Esophagus (tissue), 2 donors: Measurements from ENCODE around the gene SATB1. TPM values are rescaled to one million over a fixed set of nuclear protein-coding genes. Genes with fewer than 3 reads are reported as not detected.

Experiments used
- H3K27ac ChIP-seq, 2 donors: one replicate each; pipeline ENCODE4 v1.5.1; 2013; ENCODE audit warnings: low read depth in 2 of 2, mild to moderate bottlenecking in 2 of 2, inconsistent platforms in 1 of 2, low read length in 1 of 2, moderate library complexity in 1 of 2
- H3K27me3 ChIP-seq, 2 donors: one replicate each; pipeline ENCODE4 v1.6.1; 2013; ENCODE audit warnings: low read length in 2 of 2, control low read depth in 1 of 2, mild to moderate bottlenecking in 1 of 2; ENCODE audit not compliant: insufficient read depth in 2 of 2, control insufficient read depth in 1 of 2
- H3K36me3 ChIP-seq, 2 donors: one replicate each; pipeline ENCODE4 v1.6.1; 2013; ENCODE audit warnings: low read length in 1 of 2; ENCODE audit not compliant: control insufficient read depth in 2 of 2, insufficient read depth in 2 of 2
- H3K4me1 ChIP-seq, 2 donors: one replicate each; pipeline ENCODE4 v1.6.1; 2013; ENCODE audit warnings: low read length in 1 of 2; ENCODE audit not compliant: control insufficient read depth in 2 of 2, insufficient read depth in 2 of 2
- H3K4me3 ChIP-seq, 2 donors: one replicate each; pipeline ENCODE4 v1.5.1; 2013; ENCODE audit warnings: low read length in 2 of 2, mild to moderate bottlenecking in 2 of 2, low read depth in 1 of 2, moderate library complexity in 1 of 2
- H3K9me3 ChIP-seq, 2 donors: one replicate each; pipeline ENCODE4 v1.6.1; 2013; ENCODE audit warnings: mild to moderate bottlenecking in 2 of 2, low read depth in 1 of 2, low read length in 1 of 2, moderate library complexity in 1 of 2; ENCODE audit not compliant: control insufficient read depth in 2 of 2, insufficient read depth in 1 of 2
- WGBS, 2 donors: extraction: QIAGEN DNeasy Blood & Tissue Kit; methylation state at CpG; one replicate each; pipeline ENCODE4 v1.1.7; 2013; 5-methylcytosine and 5-hydroxymethylcytosine counted together
- polyA plus RNA-seq, 2 donors: library from polyadenylated mRNA; stranded (reverse); fragments of 200-250 nt; gene quantifications; one replicate each; pipeline ENCODE4 v1.2.3, GENCODE V29; 2013
- donor health status: healthy with polysubstance abuse.
- donor health status: Bipolar disorder and iron deficiency.

Gene SATB1
- polyA plus RNA-seq, 2 donors: 6.1 to 6.2 TPM

DNA sequence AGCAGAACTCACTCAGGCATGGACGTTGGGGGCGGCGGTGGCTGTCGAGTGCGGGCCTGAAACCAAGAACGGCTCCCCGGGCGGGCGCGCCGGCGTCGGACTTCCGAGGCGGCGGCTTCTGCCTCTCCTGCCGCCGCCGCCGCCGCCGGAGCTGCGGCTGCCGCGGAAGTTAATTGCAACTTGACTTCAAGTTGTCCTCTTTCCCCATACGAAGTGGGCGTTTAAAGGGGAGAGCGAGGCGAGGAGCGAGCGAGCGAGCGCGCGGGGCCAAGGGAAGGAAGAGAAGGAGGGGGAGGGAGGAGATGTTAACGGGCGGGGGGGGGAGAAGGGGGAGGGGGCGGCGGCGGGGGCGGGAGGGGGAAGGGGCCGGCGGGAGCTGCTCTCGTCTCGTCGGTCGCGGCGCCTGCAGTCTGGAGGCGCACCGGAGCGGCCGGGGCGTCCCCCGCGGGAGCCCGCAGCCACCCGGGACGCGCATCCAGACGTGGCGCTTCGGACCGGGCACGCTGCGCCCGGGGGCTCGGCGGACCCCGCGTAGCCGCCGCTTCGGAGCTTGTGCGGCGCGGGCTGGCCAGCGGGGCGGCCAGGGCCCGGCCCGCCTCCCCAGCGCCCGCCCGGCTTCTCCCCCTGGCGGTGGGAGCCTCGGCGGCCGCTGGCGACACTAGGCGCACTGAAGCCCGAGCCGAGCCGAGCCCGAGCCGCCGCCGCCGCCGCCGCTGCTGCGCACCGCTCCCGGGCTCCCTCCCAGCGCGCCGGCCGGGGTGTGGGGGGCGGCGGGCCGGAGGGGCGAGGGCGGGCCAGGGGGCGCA is 19.7 kb upstream of the SATB1 start:
- peak overlapping the region in 1 of 2 donors; percentile 0 for H3K27ac ChIP-seq
- no peaks in the 10 kb centered on the region for H3K36me3 ChIP-seq
- peaks cover 2 to 12% of the 10 kb centered on the region in 2 donors for H3K4me1 ChIP-seq
- peak overlapping the region; percentile 55 to 64 for H3K4me3 ChIP-seq
- peaks cover 0 to 5% of the 10 kb centered on the region in 2 donors for H3K27me3 ChIP-seq
- 0% methylated on average over 42 to 111 of the region's 113 CpGs for WGBS, 2 donors
- no peaks in the 10 kb centered on the region for H3K9me3 ChIP-seq

GRCh38 chr3:18443665-18444594 is 18.8 kb upstream of the SATB1 start:
- Histone ChIP-seq H3K4me1 (peaks cover 2 to 12% of the 10 kb centered on the region in 2 donors), H3K4me3 (peak overlapping the region; percentile 55 to 64), H3K36me3 (no peaks in the 10 kb centered on the region), H3K9me3 (no peaks in the 10 kb centered on the region), H3K27me3 (peaks cover 0 to 5% of the 10 kb centered on the region in 2 donors), H3K27ac (peak overlapping the region in 1 of 2 donors; percentile 0)
- WGBS, 2 donors: 2 to 3% methylated on average over 54 to 56 of the region's 56 CpGs

GRCh38 chr3:18442756-18443664 is 17.9 kb upstream of the SATB1 start:
- Histone ChIP-seq H3K36me3 (no peaks in the 10 kb centered on the region), H3K27me3 (peaks cover 0 to 5% of the 10 kb centered on the region in 2 donors), H3K4me3 (peak overlapping the region; percentile 55 to 64), H3K4me1 (peaks cover 2 to 12% of the 10 kb centered on the region in 2 donors), H3K27ac (no peak overlapping the region), H3K9me3 (no peaks in the 10 kb centered on the region)
- 49 to 58% methylated on average over 11 of the region's 11 CpGs for WGBS, 2 donors

GRCh38 chr3:18441551-18441950 is 16.4 kb upstream of the SATB1 start:
- no peaks in the 10 kb centered on the region for H3K9me3 ChIP-seq
- peaks cover 2 to 12% of the 10 kb centered on the region in 2 donors for H3K4me1 ChIP-seq
- H3K36me3 ChIP-seq: no peaks in the 10 kb centered on the region
- 87 to 91% methylated on average over 1 of the region's 1 CpG for WGBS, 2 donors
- peaks cover 0 to 5% of the 10 kb centered on the region in 2 donors for H3K27me3 ChIP-seq
- no peak overlapping the region for H3K4me3 ChIP-seq
- H3K27ac ChIP-seq: no peak overlapping the region

DNA sequence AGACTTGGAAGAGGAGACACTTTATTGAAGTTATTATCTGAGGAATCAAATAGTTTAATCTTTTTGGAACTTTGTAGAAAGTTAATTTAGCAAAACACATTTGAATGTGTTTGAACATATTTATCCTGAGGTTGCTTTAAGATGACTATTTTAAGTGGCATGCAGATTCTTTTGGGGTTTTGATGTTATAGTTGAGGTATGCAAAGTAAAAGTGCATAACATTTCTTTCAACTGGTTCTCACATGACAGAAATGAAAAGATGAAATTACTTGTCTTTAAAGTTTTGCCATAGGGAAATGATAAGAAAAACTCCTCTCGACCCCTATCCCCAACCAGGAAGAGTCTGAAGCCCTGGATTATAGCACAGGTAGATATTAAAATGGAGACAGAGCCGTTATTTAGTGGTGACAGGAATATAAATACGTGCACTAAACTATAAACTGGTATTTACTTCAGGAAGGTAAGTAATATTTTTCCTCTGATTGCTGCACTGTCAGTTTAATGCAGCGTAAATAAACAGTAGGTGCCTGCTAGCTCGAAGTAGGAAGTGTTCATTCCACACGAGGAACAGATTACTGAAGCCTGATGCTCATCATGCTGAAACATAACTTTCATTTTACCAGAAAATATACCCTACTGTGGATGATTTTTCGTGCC is 15.1 kb upstream of the SATB1 start:
- WGBS, 2 donors: 55 to 61% methylated on average over 7 of the region's 7 CpGs

GRCh38 chr3:18439281-18439680 is 14.1 kb upstream of the SATB1 start:
- Histone ChIP-seq H3K27ac (no peak overlapping the region), H3K4me1 (peaks cover 0 to 8% of the 10 kb centered on the region in 2 donors), H3K36me3 (no peaks in the 10 kb centered on the region), H3K27me3 (peaks cover 0 to 5% of the 10 kb centered on the region in 2 donors), H3K4me3 (no peak overlapping the region), H3K9me3 (no peaks in the 10 kb centered on the region)
- 74 to 82% methylated on average over 1 of the region's 1 CpG for WGBS, 2 donors

More for the DNA sequence above, 15.1 kb upstream of the SATB1 start:
- H3K27me3 ChIP-seq: peaks cover 0 to 5% of the 10 kb centered on the region in 2 donors
- H3K36me3 ChIP-seq: no peaks in the 10 kb centered on the region
- H3K4me1 ChIP-seq: peaks cover 0 to 8% of the 10 kb centered on the region in 2 donors
- no peaks in the 10 kb centered on the region for H3K9me3 ChIP-seq
- no peak overlapping the region for H3K4me3 ChIP-seq
- no peak overlapping the region for H3K27ac ChIP-seq

- Histone ChIP-seq H3K36me3 (no peaks in the 10 kb centered on the region), H3K27me3 (peaks cover 0 to 3% of the 10 kb centered on the region in 2 donors), H3K9me3 (no peaks in the 10 kb centered on the region), H3K27ac (no peak overlapping the region), H3K4me1 (peaks cover 0 to 1% of the 10 kb centered on the region in 2 donors), H3K4me3 (no peak overlapping the region)
- WGBS, 2 donors: 78 to 81% methylated on average over 6 of the region's 6 CpGs
Measured at GRCh38 chr3:18438586-18438985, 13.4 kb upstream of the SATB1 start.

DNA sequence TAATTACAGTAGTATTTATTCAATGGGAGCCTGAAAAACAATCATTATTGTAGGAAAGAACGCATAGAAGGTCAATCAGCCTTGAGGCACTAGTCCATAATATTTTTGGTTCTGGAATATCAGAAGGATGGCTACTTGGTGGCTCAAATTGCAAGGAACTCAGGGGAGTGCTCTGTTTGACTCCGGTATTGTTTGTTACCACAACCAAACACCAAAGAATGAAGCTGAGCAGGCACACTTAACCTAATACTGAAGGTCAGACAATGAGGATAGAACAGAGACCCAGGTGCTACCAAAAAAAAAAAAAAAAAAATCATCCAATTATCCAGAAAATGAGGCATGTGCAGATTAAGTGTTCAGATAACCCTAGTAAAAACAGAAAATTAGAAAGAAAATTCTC is 11.1 kb upstream of the SATB1 start:
- H3K36me3 ChIP-seq: no peaks in the 10 kb centered on the region
- WGBS, 2 donors: 87 to 89% methylated on average over 2 of the region's 2 CpGs
- H3K27me3 ChIP-seq: no peaks in the 10 kb centered on the region
- no peaks in the 10 kb centered on the region for H3K4me1 ChIP-seq
- no peaks in the 10 kb centered on the region for H3K9me3 ChIP-seq
- H3K27ac ChIP-seq: no peak overlapping the region
- no peak overlapping the region for H3K4me3 ChIP-seq
